ENCODE results near the gene PDIK1L. TPM values are rescaled to one million over a fixed set of nuclear protein-coding genes. Genes with fewer than 3 reads are reported as not detected.

Gene PDIK1L
- total and polyA plus RNA-seq, 2 donors (not counting 1 experiment from before 2014, with no cell fraction given), result 1.3 to 17.3 TPM

DNA sequence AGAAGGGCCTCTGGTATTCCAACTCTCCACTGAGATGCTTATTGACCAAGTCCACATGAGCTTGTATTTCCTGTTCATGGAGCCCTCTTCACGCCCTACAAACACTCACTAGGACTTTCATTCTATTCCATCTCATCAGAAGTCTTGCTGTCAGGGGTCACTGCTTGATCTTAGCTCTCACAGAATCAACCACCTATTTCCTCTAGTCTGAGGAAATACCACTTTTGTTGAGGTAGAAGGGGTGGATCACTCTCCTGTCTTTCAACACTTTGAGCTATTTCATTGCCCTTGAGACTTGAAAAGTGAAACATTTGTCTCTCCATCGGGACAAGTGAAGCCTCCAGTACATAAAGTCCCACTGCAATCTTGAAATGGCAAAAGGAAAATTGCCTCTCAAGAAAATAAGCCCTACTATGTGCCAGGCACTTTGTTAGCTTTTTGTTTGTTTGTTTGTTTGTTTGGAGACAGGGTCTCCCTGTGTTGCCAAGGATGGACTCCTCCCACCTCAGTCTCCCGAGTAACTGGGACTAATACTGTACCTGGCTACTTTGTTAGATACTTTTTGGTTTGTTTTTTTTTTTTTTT, 27.4 kb downstream of the PDIK1L start:
- Mint-ChIP-seq H3K4me3 (no peak overlapping the region), H3K9me3 (ENCODE audit: insufficient read depth) (no peaks in the 10 kb centered on the region), H3K4me1 (no peaks in the 10 kb centered on the region), H3K27ac (no peak overlapping the region), H3K27me3 (no peaks in the 10 kb centered on the region)
- Histone ChIP-seq H4K20me1 (ENCODE audit: control insufficient read depth, insufficient read depth, low read length, poor library complexity, severe bottlenecking) (no peaks in the 10 kb centered on the region), H3K4me1 (ENCODE audit: control insufficient read depth in 2 of 2, insufficient read depth in 2 of 2, low read length in 2 of 2) (no peaks in the 10 kb centered on the region), H3K4me3 (ENCODE audit: control extremely low read depth in 1 of 5, extremely low read depth in 1 of 5, insufficient read depth in 1 of 5, low read depth in 2 of 5, low read length in 4 of 5) (no peak overlapping the region), H2AFZ (ENCODE audit: insufficient read depth, low read depth, low read length, poor library complexity, severe bottlenecking) (no peak overlapping the region), H3K4me2 (replicated peaks; ENCODE audit: low read depth, low read length, poor library complexity, severe bottlenecking) (no peak overlapping the region), H3K27ac (ENCODE audit: low read length in 2 of 2) (no peak overlapping the region), H3K36me3 (replicated peaks in 1 of 2; ENCODE audit: control extremely low read depth in 1 of 2, control insufficient read depth in 1 of 2, extremely low read depth in 1 of 2, insufficient read depth in 2 of 2, low read length in 1 of 2) (no peaks in the 10 kb centered on the region), H3K79me2 (ENCODE audit: control insufficient read depth, insufficient read depth, low read length) (no peaks in the 10 kb centered on the region), H3K9me3 (ENCODE audit: control extremely low read depth in 1 of 3, control insufficient read depth in 2 of 3, insufficient read depth in 1 of 3, low read length in 2 of 3) (peaks cover 0 to 4% (median 2%) of the 10 kb centered on the region in 3 donors), H3K9ac (ENCODE audit: low read length) (no peak overlapping the region), H3K27me3 (replicated peaks in 1 of 4; ENCODE audit: control extremely low read depth in 1 of 4, control insufficient read depth in 3 of 4, insufficient read depth in 4 of 4, low read length in 3 of 4) (no peaks in the 10 kb centered on the region)
- ATAC-seq (ENCODE audit: low read depth), result no peak
- 83% methylated on average over 1 of the region's 3 CpGs for WGBS (ENCODE audit: insufficient coverage)
- POLR2A ChIA-PET, result no interaction called here
- CTCF ChIA-PET, result interaction anchor here (0.7 to 1.5 kb wide), 6 partner anchors 11 to 278 kb away, joined by 3 to 6 read pairs (median 4); partner anchors contain the start of gene ZNF593
- no peak for TF ChIP-seq EZH2 (IDR thresholded peaks at IDR 0.05; ENCODE audit: borderline replicate concordance, insufficient read depth, low read depth, low read length, poor library complexity, severe bottlenecking)
- intact Hi-C loops (cut with micrococcal nuclease), result no loop called here
- DNase-seq, result no peak

DNA sequence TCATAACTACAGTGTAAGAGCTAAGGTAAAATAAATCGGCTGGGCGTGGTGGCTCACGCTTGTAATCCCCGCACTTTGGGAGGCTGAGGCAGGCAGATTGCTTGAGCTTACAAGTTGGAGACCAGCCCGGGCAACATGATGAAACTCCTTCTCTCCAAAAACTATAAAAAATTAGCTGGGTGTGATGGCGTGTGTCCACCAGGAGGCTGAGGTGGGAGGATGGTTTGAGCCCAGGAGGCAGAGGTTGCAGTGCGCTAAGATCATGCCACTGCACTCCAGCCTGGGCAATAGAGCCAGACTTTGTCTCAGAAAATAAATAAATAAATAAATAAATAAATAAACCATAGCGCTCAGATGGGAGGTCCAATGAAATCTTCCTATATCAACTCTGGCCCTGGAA, 30.5 kb downstream of the PDIK1L start:
- peaks cover 3% of the 10 kb centered on the region for H3K27me3 Mint-ChIP-seq
- H3K27ac ChIP-seq (ENCODE audit: low read length in 2 of 2), result no peak overlapping the region
- no peaks in the 10 kb centered on the region for H4K20me1 ChIP-seq (ENCODE audit: control insufficient read depth, insufficient read depth, low read length, poor library complexity, severe bottlenecking)
- H3K4me2 ChIP-seq (replicated peaks; ENCODE audit: low read depth, low read length, poor library complexity, severe bottlenecking), result no peak overlapping the region
- 100% methylated on average over 4 of the region's 8 CpGs for WGBS (ENCODE audit: insufficient coverage)
- TF ChIP-seq EZH2 (IDR thresholded peaks at IDR 0.05; ENCODE audit: borderline replicate concordance, insufficient read depth, low read depth, low read length, poor library complexity, severe bottlenecking), result no peak
- TF ChIP-seq, protein P1, sequence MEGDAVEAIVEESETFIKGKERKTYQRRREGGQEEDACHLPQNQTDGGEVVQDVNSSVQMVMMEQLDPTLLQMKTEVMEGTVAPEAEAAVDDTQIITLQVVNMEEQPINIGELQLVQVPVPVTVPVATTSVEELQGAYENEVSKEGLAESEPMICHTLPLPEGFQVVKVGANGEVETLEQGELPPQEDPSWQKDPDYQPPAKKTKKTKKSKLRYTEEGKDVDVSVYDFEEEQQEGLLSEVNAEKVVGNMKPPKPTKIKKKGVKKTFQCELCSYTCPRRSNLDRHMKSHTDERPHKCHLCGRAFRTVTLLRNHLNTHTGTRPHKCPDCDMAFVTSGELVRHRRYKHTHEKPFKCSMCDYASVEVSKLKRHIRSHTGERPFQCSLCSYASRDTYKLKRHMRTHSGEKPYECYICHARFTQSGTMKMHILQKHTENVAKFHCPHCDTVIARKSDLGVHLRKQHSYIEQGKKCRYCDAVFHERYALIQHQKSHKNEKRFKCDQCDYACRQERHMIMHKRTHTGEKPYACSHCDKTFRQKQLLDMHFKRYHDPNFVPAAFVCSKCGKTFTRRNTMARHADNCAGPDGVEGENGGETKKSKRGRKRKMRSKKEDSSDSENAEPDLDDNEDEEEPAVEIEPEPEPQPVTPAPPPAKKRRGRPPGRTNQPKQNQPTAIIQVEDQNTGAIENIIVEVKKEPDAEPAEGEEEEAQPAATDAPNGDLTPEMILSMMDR (IDR thresholded peaks at IDR 0.05), result no peak
- ATAC-seq (ENCODE audit: low read depth), result no peak
- peaks cover 4 to 6% of the 10 kb centered on the region in 2 donors for H3K4me1 ChIP-seq (ENCODE audit: control insufficient read depth in 2 of 2, insufficient read depth in 2 of 2, low read length in 2 of 2)
- H3K4me3 Mint-ChIP-seq, result no peak overlapping the region
- H3K79me2 ChIP-seq (ENCODE audit: control insufficient read depth, insufficient read depth, low read length), result no peaks in the 10 kb centered on the region
- H3K4me3 ChIP-seq (ENCODE audit: control extremely low read depth in 1 of 5, extremely low read depth in 1 of 5, insufficient read depth in 1 of 5, low read depth in 2 of 5, low read length in 4 of 5), result no peak overlapping the region
- ChIA-PET CTCF (interaction anchor here (0.8 to 13.1 kb wide), 4 partner anchors 37 to 246 kb away, joined by 3 to 336 read pairs (median 4); partner anchors contain the start of gene PDIK1L), POLR2A (interaction anchor here (0.6 kb wide), 1 partner anchor 78 kb away, joined by 4 read pairs; no protein-coding TSS in a partner anchor)
- no peak overlapping the region for H2AFZ ChIP-seq (ENCODE audit: insufficient read depth, low read depth, low read length, poor library complexity, severe bottlenecking)
- no peaks in the 10 kb centered on the region for H3K36me3 ChIP-seq (replicated peaks in 1 of 2; ENCODE audit: control extremely low read depth in 1 of 2, control insufficient read depth in 1 of 2, extremely low read depth in 1 of 2, insufficient read depth in 2 of 2, low read length in 1 of 2)
- H3K27ac Mint-ChIP-seq, result no peak overlapping the region
- peaks cover 0 to 6% (median 0%) of the 10 kb centered on the region in 4 experiments for H3K27me3 ChIP-seq (replicated peaks in 1 of 4; ENCODE audit: control extremely low read depth in 1 of 4, control insufficient read depth in 3 of 4, insufficient read depth in 4 of 4, low read length in 3 of 4)
- no peaks in the 10 kb centered on the region for H3K9me3 ChIP-seq (ENCODE audit: control extremely low read depth in 1 of 3, control insufficient read depth in 2 of 3, insufficient read depth in 1 of 3, low read length in 2 of 3)
- no peak for DNase-seq
- peaks cover 3% of the 10 kb centered on the region for H3K4me1 Mint-ChIP-seq
- intact Hi-C loops (cut with micrococcal nuclease), result loop anchor here (10.0 kb wide), 1 partner anchor 247 kb away; no protein-coding TSS in a partner anchor
- H3K9ac ChIP-seq (ENCODE audit: low read length), result no peak overlapping the region
- no peaks in the 10 kb centered on the region for H3K9me3 Mint-ChIP-seq (ENCODE audit: insufficient read depth)

Data from B cell (primary cell).